CD14-positive monocyte (primary cell): ENCODE data around the gene EPHA10. TPM values are rescaled to one million over a fixed set of nuclear protein-coding genes. Genes with fewer than 3 reads are reported as not detected.
A peak's percentile ranks its signal among the peaks of the same experiment; 100 is the strongest.

Experiments used
- DNase-seq, 3 donors: peaks; one replicate each; pipeline ENCODE4 v3.0.0-alpha.2; 2011 to 2022
- H2AFZ ChIP-seq: 2 replicates; pipeline ENCODE4 v1.6.0; 2012; ENCODE audit warnings: mild to moderate bottlenecking, low read depth, low read length, inconsistent platforms; ENCODE audit not compliant: insufficient read depth, poor library complexity, severe bottlenecking
- H3K27ac ChIP-seq, 2 donors: 1 replicate in 1 of 2; 2 replicates in 1 of 2; pipeline ENCODE4 v1.5.1; 2012 to 2013; ENCODE audit warnings: low read length in 2 of 2, control low read depth in 1 of 2, inconsistent platforms in 1 of 2, low read depth in 1 of 2, mild to moderate bottlenecking in 1 of 2
- H3K27me3 ChIP-seq, 2 donors: one replicate each; pipeline versions ENCODE4 v1.6.0 to v1.6.1; 2011 to 2013; ENCODE audit warnings: low read length in 2 of 2; ENCODE audit not compliant: control insufficient read depth in 2 of 2, insufficient read depth in 2 of 2
- H3K36me3 ChIP-seq, 2 donors: replicated peaks in 1 of 2; 1 replicate in 1 of 2; 2 replicates in 1 of 2; pipeline versions ENCODE4 v1.5.1 to v1.6.1; 2012 to 2013; ENCODE audit warnings: low read length in 2 of 2, control low read depth in 1 of 2, inconsistent platforms in 1 of 2, mild to moderate bottlenecking in 1 of 2; ENCODE audit not compliant: insufficient read depth in 2 of 2, control insufficient read depth in 1 of 2
- H3K4me1 ChIP-seq, 2 donors: 1 replicate in 1 of 2; 2 replicates in 1 of 2; pipeline versions ENCODE4 v1.5.1 to v1.6.1; 2012 to 2013; ENCODE audit warnings: low read length in 2 of 2, control low read depth in 1 of 2, inconsistent platforms in 1 of 2, mild to moderate bottlenecking in 1 of 2, moderate library complexity in 1 of 2; ENCODE audit not compliant: insufficient read depth in 2 of 2, control insufficient read depth in 1 of 2
- H3K4me2 ChIP-seq: replicated peaks from 2 replicates; pipeline ENCODE3; 2012; ENCODE audit warnings: low read length, moderate library complexity, mild to moderate bottlenecking; ENCODE audit not compliant: poor library complexity, severe bottlenecking; ENCODE audit errors: extremely low read depth
- H3K4me3 ChIP-seq, 3 experiments: fragments of 200-600 bp in 1 of 3; sonication (generic) in 1 of 3; replicated peaks in 1 of 3; 1 replicate in 2 of 3; 2 replicates in 1 of 3; pipeline ENCODE4 v1.5.1; 2011 to 2013; ENCODE audit warnings: low read length in 3 of 3, mild to moderate bottlenecking in 3 of 3, control low read depth in 2 of 3, low read depth in 2 of 3, inconsistent platforms in 1 of 3, moderate library complexity in 1 of 3
- H3K79me2 ChIP-seq: 2 replicates; pipeline ENCODE4 v1.6.0; 2012; ENCODE audit warnings: mild to moderate bottlenecking, control low read depth, inconsistent platforms, low read length, moderate library complexity; ENCODE audit not compliant: insufficient read depth
- H3K9ac ChIP-seq: 2 replicates; pipeline ENCODE4 v1.6.0; 2017; ENCODE audit warnings: low read length, mild to moderate bottlenecking; ENCODE audit not compliant: insufficient read depth, poor library complexity, severe bottlenecking
- H3K9me3 ChIP-seq, 2 donors: replicated peaks in 1 of 2; 1 replicate in 1 of 2; 2 replicates in 1 of 2; pipeline versions ENCODE4 v1.5.1 to v1.6.1; 2012 to 2013; ENCODE audit warnings: low read length in 2 of 2, control low read depth in 1 of 2; ENCODE audit not compliant: control insufficient read depth in 1 of 2, insufficient read depth in 1 of 2
- H4K20me1 ChIP-seq: 2 replicates; pipeline ENCODE4 v1.6.0; 2012; ENCODE audit warnings: mild to moderate bottlenecking, low read length, control low read depth, moderate library complexity; ENCODE audit not compliant: insufficient read depth
- H3K27ac Mint-ChIP-seq, 7 donors: one replicate each; pipeline ENCODE4 v1.8.0; 2020; ENCODE audit warnings: mild to moderate bottlenecking in 7 of 7, mixed read lengths in 7 of 7, moderate library complexity in 6 of 7, inconsistent platforms in 2 of 7
- H3K27me3 Mint-ChIP-seq, 3 donors: one replicate each; pipeline ENCODE4 v1.8.0; 2021 to 2022; ENCODE audit warnings: low read depth in 3 of 3, mild to moderate bottlenecking in 3 of 3, mixed read lengths in 3 of 3, moderate library complexity in 3 of 3, inconsistent platforms in 1 of 3
- H3K36me3 Mint-ChIP-seq, 2 donors: one replicate each; pipeline ENCODE4 v1.8.0; 2020; ENCODE audit warnings: mixed read lengths in 2 of 2, inconsistent platforms in 1 of 2, mild to moderate bottlenecking in 1 of 2
- H3K4me1 Mint-ChIP-seq: one replicate; pipeline ENCODE4 v1.8.0; 2020; ENCODE audit warnings: mild to moderate bottlenecking, mixed read lengths
- H3K4me3 Mint-ChIP-seq, 2 donors: one replicate each; pipeline ENCODE4 v1.8.0; 2020; ENCODE audit warnings: mild to moderate bottlenecking in 2 of 2, mixed read lengths in 2 of 2, moderate library complexity in 1 of 2
- H3K9me3 Mint-ChIP-seq, 7 donors: one replicate each; pipeline ENCODE4 v1.8.0; 2020 to 2022; ENCODE audit warnings: mixed read lengths in 7 of 7, mild to moderate bottlenecking in 6 of 7, moderate library complexity in 6 of 7, inconsistent platforms in 2 of 7
- CTCF ChIP-seq: fragments of 200-600 bp; IDR thresholded peaks from one replicate; pipeline ENCODE4 v1.8.0; 2022; ENCODE audit warnings: antibody characterized with exemption, mild to moderate bottlenecking
- WGBS: methylation state at CpG from one replicate; pipeline ENCODE4 v1.1.5; 2013; ENCODE audit warnings: missing lambda C conversion rate; ENCODE audit not compliant: insufficient coverage; 5-methylcytosine and 5-hydroxymethylcytosine counted together
- intact Hi-C, 2 donors: fragments of 100-400 bp; cut with micrococcal nuclease; formaldehyde crosslinking; loops; one replicate each; pipeline versions ENCODE4 v1.15.0 to v1.15.1; 2023
- polyA plus RNA-seq, 3 donors: library from polyadenylated mRNA; depleted of rRNA in 1 of 3; unstranded in 2 of 3; stranded (reverse) in 1 of 3; fragments of 300-500 nt in 2 of 3; fragments of >200 nt in 1 of 3; fragmentation: Illumina TruSeq in 2 of 3; gene quantifications; 1 replicate in 2 of 3; 2 replicates in 1 of 3; pipeline ENCODE4 v1.2.3, GENCODE V29; 2012 to 2021

The EPHA10 gene
- polyA plus RNA-seq, 3 donors: not detected

GRCh38 chr1:37795340-37796125 lies 30.6 kb upstream of the EPHA10 start:
- H3K4me3 Mint-ChIP-seq: peak overlapping the region in 1 of 2 donors; percentile 84
- no peak for TF ChIP-seq CTCF
- H3K4me2 ChIP-seq: no peak overlapping the region
- no peaks in the 10 kb centered on the region for H4K20me1 ChIP-seq
- intact Hi-C loops: no loop called here
- H3K4me3 ChIP-seq: no peak overlapping the region
- peaks cover 0 to 9% (median 4%) of the 10 kb centered on the region in 7 donors for H3K9me3 Mint-ChIP-seq
- H3K79me2 ChIP-seq: no peaks in the 10 kb centered on the region
- no peak overlapping the region for H3K9ac ChIP-seq
- peaks cover 20% of the 10 kb centered on the region for H3K4me1 Mint-ChIP-seq
- H3K27me3 Mint-ChIP-seq: peaks cover 43 to 59% (median 43%) of the 10 kb centered on the region in 3 donors
- H3K27ac ChIP-seq: no peak overlapping the region
- peak; percentile 13 to 39 (median 25) for DNase-seq
- peaks cover 0 to 3% of the 10 kb centered on the region in 2 donors for H3K9me3 ChIP-seq
- H2AFZ ChIP-seq: no peak overlapping the region
- H3K4me1 ChIP-seq: peaks cover 3 to 12% of the 10 kb centered on the region in 2 donors
- peaks cover 3 to 14% of the 10 kb centered on the region in 2 donors for H3K36me3 ChIP-seq
- peaks cover 12 to 17% of the 10 kb centered on the region in 2 donors for H3K36me3 Mint-ChIP-seq
- whole genome bisulfite sequencing: 37% methylated on average over 19 of the region's 22 CpGs
- peaks cover 22 to 44% of the 10 kb centered on the region in 2 donors for H3K27me3 ChIP-seq
- no peak overlapping the region for H3K27ac Mint-ChIP-seq

GRCh38 chr1:37794372-37795339 lies 29.7 kb upstream of the EPHA10 start:
- peaks cover 0 to 6% of the 10 kb centered on the region in 2 donors for H3K36me3 ChIP-seq
- H3K4me1 ChIP-seq: peaks cover 3 to 12% of the 10 kb centered on the region in 2 donors
- H3K4me1 Mint-ChIP-seq: peaks cover 20% of the 10 kb centered on the region
- no peak overlapping the region for H3K27ac ChIP-seq
- peaks cover 0 to 3% of the 10 kb centered on the region in 2 donors for H3K9me3 ChIP-seq
- peak overlapping the region in 1 of 7 donors; percentile 46 for H3K27ac Mint-ChIP-seq
- no peak overlapping the region for H3K9ac ChIP-seq
- peak overlapping the region; percentile 70 to 84 for H3K4me3 Mint-ChIP-seq
- peaks cover 22 to 47% of the 10 kb centered on the region in 2 donors for H3K27me3 ChIP-seq
- H3K9me3 Mint-ChIP-seq: peaks cover 0 to 11% (median 4%) of the 10 kb centered on the region in 7 donors
- peak overlapping the region; percentile 69 for H3K4me2 ChIP-seq
- intact Hi-C loops: no loop called here
- 8% methylated on average over 51 of the region's 59 CpGs for WGBS
- no peak for DNase-seq
- H4K20me1 ChIP-seq: no peaks in the 10 kb centered on the region
- H3K27me3 Mint-ChIP-seq: peaks cover 47 to 61% (median 48%) of the 10 kb centered on the region in 3 donors
- no peak overlapping the region for H3K4me3 ChIP-seq
- H2AFZ ChIP-seq: no peak overlapping the region
- no peaks in the 10 kb centered on the region for H3K79me2 ChIP-seq
- peaks cover 7 to 8% of the 10 kb centered on the region in 2 donors for H3K36me3 Mint-ChIP-seq
- no peak for TF ChIP-seq CTCF
